Measurements from ENCODE around the gene UTP20.

The UTP20 gene

GRCh38 chr12:101327051-101327450 lies 47.1 kb downstream of the UTP20 start:
- Histone ChIP-seq H3K27me3 (ENCODE audit: insufficient read depth, low read length) (no peaks in the 10 kb centered on the region), H2BK120ac (ENCODE audit: insufficient read depth, low read length, poor library complexity) (no peak overlapping the region), H3K23ac (ENCODE audit: low read length) (no peak overlapping the region), H2AK5ac (ENCODE audit: low read length) (no peak overlapping the region), H3K4me2 (ENCODE audit: low read length) (no peak overlapping the region), H3K9me3 (ENCODE audit: insufficient read depth, low read depth, low read length) (no peaks in the 10 kb centered on the region), H4K8ac (ENCODE audit: low read depth, low read length) (no peak overlapping the region), H3K9ac (ENCODE audit: low read length) (no peak overlapping the region), H3K4me3 (ENCODE audit: low read depth, low read length) (no peak overlapping the region), H3K79me1 (ENCODE audit: low read length) (peaks cover 2% of the 10 kb centered on the region), H4K12ac (ENCODE audit: low read depth, low read length) (no peak overlapping the region), H2BK12ac (ENCODE audit: low read length) (no peak overlapping the region), H4K91ac (ENCODE audit: low read depth, low read length) (no peak overlapping the region), H3K14ac (ENCODE audit: low read length) (no peak overlapping the region), H3K4me1 (ENCODE audit: control insufficient read depth in 1 of 2, insufficient read depth in 2 of 2, low read length in 2 of 2) (no peaks in the 10 kb centered on the region), H3K79me2 (ENCODE audit: control insufficient read depth, insufficient read depth, low read length, poor library complexity) (no peaks in the 10 kb centered on the region), H3K36me3 (ENCODE audit: control insufficient read depth in 1 of 2, insufficient read depth in 2 of 2, low read length in 2 of 2) (peaks cover 3 to 8% of the 10 kb centered on the region in 2 experiments), H2BK5ac (ENCODE audit: low read depth, low read length, poor library complexity) (no peak overlapping the region), H3K4ac (ENCODE audit: low read depth, low read length) (no peak overlapping the region), H2AFZ (ENCODE audit: insufficient read depth, low read length, poor library complexity) (no peak overlapping the region), H3K27ac (ENCODE audit: low read depth, low read length) (no peak overlapping the region), H3K18ac (ENCODE audit: low read length) (no peak overlapping the region)
- no CpG with 5 or more reads among the region's 8 CpGs for WGBS (ENCODE audit: extremely low coverage, insufficient coverage, insufficient read length)
- DNase-seq = peak; percentile 88 to 91

DNA sequence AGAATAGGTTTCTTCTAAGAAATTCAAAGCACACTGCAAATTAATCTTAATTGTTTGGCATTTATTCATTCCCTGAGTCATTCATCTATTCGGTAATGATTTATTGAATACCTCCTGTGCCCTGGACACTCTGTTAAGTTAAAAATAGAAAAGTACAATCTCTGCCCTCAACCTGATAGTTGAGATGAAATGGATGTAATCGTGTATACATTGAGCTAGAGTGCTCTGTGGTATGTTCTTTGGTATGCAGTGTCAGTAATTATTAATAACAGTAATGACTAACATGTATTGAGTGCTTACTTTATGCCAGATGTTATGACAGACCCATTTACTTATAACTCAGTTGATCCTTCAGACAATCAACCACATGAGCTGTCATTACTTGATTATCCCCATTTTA lies 47.6 kb downstream of the UTP20 start:
- no peak overlapping the region for H4K12ac ChIP-seq (ENCODE audit: low read depth, low read length)
- no peak overlapping the region for H3K27ac ChIP-seq (ENCODE audit: low read depth, low read length)
- no peak for DNase-seq
- no peak overlapping the region for H3K4me2 ChIP-seq (ENCODE audit: low read length)
- no peak overlapping the region for H3K18ac ChIP-seq (ENCODE audit: low read length)
- H3K9me3 ChIP-seq (ENCODE audit: insufficient read depth, low read depth, low read length) = no peaks in the 10 kb centered on the region
- H3K36me3 ChIP-seq (ENCODE audit: control insufficient read depth in 1 of 2, insufficient read depth in 2 of 2, low read length in 2 of 2) = peaks cover 3 to 8% of the 10 kb centered on the region in 2 experiments
- no peaks in the 10 kb centered on the region for H3K4me1 ChIP-seq (ENCODE audit: control insufficient read depth in 1 of 2, insufficient read depth in 2 of 2, low read length in 2 of 2)
- H2AK5ac ChIP-seq (ENCODE audit: low read length) = no peak overlapping the region
- H3K4me3 ChIP-seq (ENCODE audit: low read depth, low read length) = no peak overlapping the region
- H3K14ac ChIP-seq (ENCODE audit: low read length) = no peak overlapping the region
- no peak overlapping the region for H2BK120ac ChIP-seq (ENCODE audit: insufficient read depth, low read length, poor library complexity)
- H2BK12ac ChIP-seq (ENCODE audit: low read length) = no peak overlapping the region
- no peak overlapping the region for H4K91ac ChIP-seq (ENCODE audit: low read depth, low read length)
- H4K8ac ChIP-seq (ENCODE audit: low read depth, low read length) = no peak overlapping the region
- H3K4ac ChIP-seq (ENCODE audit: low read depth, low read length) = no peak overlapping the region
- H2AFZ ChIP-seq (ENCODE audit: insufficient read depth, low read length, poor library complexity) = no peak overlapping the region
- no peak overlapping the region for H3K23ac ChIP-seq (ENCODE audit: low read length)
- H3K79me2 ChIP-seq (ENCODE audit: control insufficient read depth, insufficient read depth, low read length, poor library complexity) = no peaks in the 10 kb centered on the region
- H2BK5ac ChIP-seq (ENCODE audit: low read depth, low read length, poor library complexity) = no peak overlapping the region
- H3K27me3 ChIP-seq (ENCODE audit: insufficient read depth, low read length) = no peaks in the 10 kb centered on the region
- peaks cover 2% of the 10 kb centered on the region for H3K79me1 ChIP-seq (ENCODE audit: low read length)
- no CpG with 5 or more reads among the region's 2 CpGs for WGBS (ENCODE audit: extremely low coverage, insufficient coverage, insufficient read length)
- H3K9ac ChIP-seq (ENCODE audit: low read length) = no peak overlapping the region

DNA sequence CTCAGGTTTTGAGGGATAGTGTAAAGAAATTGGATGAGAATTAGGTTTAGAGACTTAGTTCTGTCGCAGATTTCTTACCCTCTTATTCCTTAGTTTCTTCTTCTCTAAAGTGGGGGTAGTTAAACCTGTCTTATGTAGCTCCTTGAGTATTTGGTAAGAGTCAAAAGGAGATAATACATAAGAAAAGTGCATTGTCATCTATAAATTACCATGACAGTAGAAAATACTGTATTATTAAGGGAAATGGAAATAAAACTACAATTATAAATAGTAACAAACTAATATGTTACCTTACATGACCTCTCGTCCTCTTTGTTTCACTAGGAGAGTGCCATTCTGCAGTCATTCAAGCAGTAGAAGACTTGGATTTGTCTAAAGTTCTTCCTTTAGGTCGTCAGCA lies 49.0 kb downstream of the UTP20 start:
- no peak overlapping the region for H3K4me2 ChIP-seq (ENCODE audit: low read length)
- H3K79me2 ChIP-seq (ENCODE audit: control insufficient read depth, insufficient read depth, low read length, poor library complexity) = no peaks in the 10 kb centered on the region
- no peak overlapping the region for H3K9ac ChIP-seq (ENCODE audit: low read length)
- H3K14ac ChIP-seq (ENCODE audit: low read length) = no peak overlapping the region
- no peak for DNase-seq
- peaks cover 3 to 8% of the 10 kb centered on the region in 2 experiments for H3K36me3 ChIP-seq (ENCODE audit: control insufficient read depth in 1 of 2, insufficient read depth in 2 of 2, low read length in 2 of 2)
- no peak overlapping the region for H2BK5ac ChIP-seq (ENCODE audit: low read depth, low read length, poor library complexity)
- H2AFZ ChIP-seq (ENCODE audit: insufficient read depth, low read length, poor library complexity) = no peak overlapping the region
- no peak overlapping the region for H4K8ac ChIP-seq (ENCODE audit: low read depth, low read length)
- H3K27me3 ChIP-seq (ENCODE audit: insufficient read depth, low read length) = no peaks in the 10 kb centered on the region
- no peak overlapping the region for H4K12ac ChIP-seq (ENCODE audit: low read depth, low read length)
- no peak overlapping the region for H2BK12ac ChIP-seq (ENCODE audit: low read length)
- WGBS (ENCODE audit: extremely low coverage, insufficient coverage, insufficient read length) = no CpG with 5 or more reads among the region's 3 CpGs
- H4K91ac ChIP-seq (ENCODE audit: low read depth, low read length) = no peak overlapping the region
- H3K4ac ChIP-seq (ENCODE audit: low read depth, low read length) = no peak overlapping the region
- H3K79me1 ChIP-seq (ENCODE audit: low read length) = peaks cover 2% of the 10 kb centered on the region
- no peak overlapping the region for H2AK5ac ChIP-seq (ENCODE audit: low read length)
- H3K4me3 ChIP-seq (ENCODE audit: low read depth, low read length) = no peak overlapping the region
- no peaks in the 10 kb centered on the region for H3K4me1 ChIP-seq (ENCODE audit: control insufficient read depth in 1 of 2, insufficient read depth in 2 of 2, low read length in 2 of 2)
- no peak overlapping the region for H3K27ac ChIP-seq (ENCODE audit: low read depth, low read length)
- H3K18ac ChIP-seq (ENCODE audit: low read length) = no peak overlapping the region
- no peak overlapping the region for H3K23ac ChIP-seq (ENCODE audit: low read length)
- no peak overlapping the region for H2BK120ac ChIP-seq (ENCODE audit: insufficient read depth, low read length, poor library complexity)
- H3K9me3 ChIP-seq (ENCODE audit: insufficient read depth, low read depth, low read length) = no peaks in the 10 kb centered on the region

- Histone ChIP-seq H3K18ac (ENCODE audit: low read length) (no peak overlapping the region), H3K4ac (ENCODE audit: low read depth, low read length) (no peak overlapping the region), H3K4me3 (ENCODE audit: low read depth, low read length) (no peak overlapping the region), H3K79me1 (ENCODE audit: low read length) (peaks cover 2% of the 10 kb centered on the region), H4K91ac (ENCODE audit: low read depth, low read length) (no peak overlapping the region), H3K23ac (ENCODE audit: low read length) (no peak overlapping the region), H3K9me3 (ENCODE audit: insufficient read depth, low read depth, low read length) (no peaks in the 10 kb centered on the region), H3K9ac (ENCODE audit: low read length) (no peak overlapping the region), H3K27ac (ENCODE audit: low read depth, low read length) (no peak overlapping the region), H2BK12ac (ENCODE audit: low read length) (no peak overlapping the region), H3K79me2 (ENCODE audit: control insufficient read depth, insufficient read depth, low read length, poor library complexity) (no peaks in the 10 kb centered on the region), H4K12ac (ENCODE audit: low read depth, low read length) (no peak overlapping the region), H3K4me1 (ENCODE audit: control insufficient read depth in 1 of 2, insufficient read depth in 2 of 2, low read length in 2 of 2) (no peaks in the 10 kb centered on the region), H3K36me3 (ENCODE audit: control insufficient read depth in 1 of 2, insufficient read depth in 2 of 2, low read length in 2 of 2) (peaks cover 5 to 8% of the 10 kb centered on the region in 2 experiments), H3K27me3 (ENCODE audit: insufficient read depth, low read length) (no peaks in the 10 kb centered on the region), H2AFZ (ENCODE audit: insufficient read depth, low read length, poor library complexity) (no peak overlapping the region), H2AK5ac (ENCODE audit: low read length) (no peak overlapping the region), H3K14ac (ENCODE audit: low read length) (no peak overlapping the region), H4K8ac (ENCODE audit: low read depth, low read length) (no peak overlapping the region), H2BK120ac (ENCODE audit: insufficient read depth, low read length, poor library complexity) (no peak overlapping the region), H2BK5ac (ENCODE audit: low read depth, low read length, poor library complexity) (no peak overlapping the region), H3K4me2 (ENCODE audit: low read length) (no peak overlapping the region)
- WGBS (ENCODE audit: extremely low coverage, insufficient coverage, insufficient read length) = no CpG with 5 or more reads among the region's 1 CpG
- DNase-seq = no peak
Observed at GRCh38 chr12:101330631-101331030, 50.7 kb downstream of the UTP20 start.

All from trophoblast cell (in vitro differentiated cells and primary cell).